ENCODE results near the gene LAMA2. TPM values are rescaled to one million over a fixed set of nuclear protein-coding genes. Genes with fewer than 3 reads are reported as not detected.

LAMA2 gene
- total and polyA plus RNA-seq, 2 of the 8 experiments (the other 6 are each of a cell fraction or from before 2014, with no cell fraction given), result 1.3 to 3.8 TPM

GRCh38 chr6:129105035-129105434 lies 222.1 kb downstream of the LAMA2 start (continued):
- TF ChIP-seq, protein P1, sequence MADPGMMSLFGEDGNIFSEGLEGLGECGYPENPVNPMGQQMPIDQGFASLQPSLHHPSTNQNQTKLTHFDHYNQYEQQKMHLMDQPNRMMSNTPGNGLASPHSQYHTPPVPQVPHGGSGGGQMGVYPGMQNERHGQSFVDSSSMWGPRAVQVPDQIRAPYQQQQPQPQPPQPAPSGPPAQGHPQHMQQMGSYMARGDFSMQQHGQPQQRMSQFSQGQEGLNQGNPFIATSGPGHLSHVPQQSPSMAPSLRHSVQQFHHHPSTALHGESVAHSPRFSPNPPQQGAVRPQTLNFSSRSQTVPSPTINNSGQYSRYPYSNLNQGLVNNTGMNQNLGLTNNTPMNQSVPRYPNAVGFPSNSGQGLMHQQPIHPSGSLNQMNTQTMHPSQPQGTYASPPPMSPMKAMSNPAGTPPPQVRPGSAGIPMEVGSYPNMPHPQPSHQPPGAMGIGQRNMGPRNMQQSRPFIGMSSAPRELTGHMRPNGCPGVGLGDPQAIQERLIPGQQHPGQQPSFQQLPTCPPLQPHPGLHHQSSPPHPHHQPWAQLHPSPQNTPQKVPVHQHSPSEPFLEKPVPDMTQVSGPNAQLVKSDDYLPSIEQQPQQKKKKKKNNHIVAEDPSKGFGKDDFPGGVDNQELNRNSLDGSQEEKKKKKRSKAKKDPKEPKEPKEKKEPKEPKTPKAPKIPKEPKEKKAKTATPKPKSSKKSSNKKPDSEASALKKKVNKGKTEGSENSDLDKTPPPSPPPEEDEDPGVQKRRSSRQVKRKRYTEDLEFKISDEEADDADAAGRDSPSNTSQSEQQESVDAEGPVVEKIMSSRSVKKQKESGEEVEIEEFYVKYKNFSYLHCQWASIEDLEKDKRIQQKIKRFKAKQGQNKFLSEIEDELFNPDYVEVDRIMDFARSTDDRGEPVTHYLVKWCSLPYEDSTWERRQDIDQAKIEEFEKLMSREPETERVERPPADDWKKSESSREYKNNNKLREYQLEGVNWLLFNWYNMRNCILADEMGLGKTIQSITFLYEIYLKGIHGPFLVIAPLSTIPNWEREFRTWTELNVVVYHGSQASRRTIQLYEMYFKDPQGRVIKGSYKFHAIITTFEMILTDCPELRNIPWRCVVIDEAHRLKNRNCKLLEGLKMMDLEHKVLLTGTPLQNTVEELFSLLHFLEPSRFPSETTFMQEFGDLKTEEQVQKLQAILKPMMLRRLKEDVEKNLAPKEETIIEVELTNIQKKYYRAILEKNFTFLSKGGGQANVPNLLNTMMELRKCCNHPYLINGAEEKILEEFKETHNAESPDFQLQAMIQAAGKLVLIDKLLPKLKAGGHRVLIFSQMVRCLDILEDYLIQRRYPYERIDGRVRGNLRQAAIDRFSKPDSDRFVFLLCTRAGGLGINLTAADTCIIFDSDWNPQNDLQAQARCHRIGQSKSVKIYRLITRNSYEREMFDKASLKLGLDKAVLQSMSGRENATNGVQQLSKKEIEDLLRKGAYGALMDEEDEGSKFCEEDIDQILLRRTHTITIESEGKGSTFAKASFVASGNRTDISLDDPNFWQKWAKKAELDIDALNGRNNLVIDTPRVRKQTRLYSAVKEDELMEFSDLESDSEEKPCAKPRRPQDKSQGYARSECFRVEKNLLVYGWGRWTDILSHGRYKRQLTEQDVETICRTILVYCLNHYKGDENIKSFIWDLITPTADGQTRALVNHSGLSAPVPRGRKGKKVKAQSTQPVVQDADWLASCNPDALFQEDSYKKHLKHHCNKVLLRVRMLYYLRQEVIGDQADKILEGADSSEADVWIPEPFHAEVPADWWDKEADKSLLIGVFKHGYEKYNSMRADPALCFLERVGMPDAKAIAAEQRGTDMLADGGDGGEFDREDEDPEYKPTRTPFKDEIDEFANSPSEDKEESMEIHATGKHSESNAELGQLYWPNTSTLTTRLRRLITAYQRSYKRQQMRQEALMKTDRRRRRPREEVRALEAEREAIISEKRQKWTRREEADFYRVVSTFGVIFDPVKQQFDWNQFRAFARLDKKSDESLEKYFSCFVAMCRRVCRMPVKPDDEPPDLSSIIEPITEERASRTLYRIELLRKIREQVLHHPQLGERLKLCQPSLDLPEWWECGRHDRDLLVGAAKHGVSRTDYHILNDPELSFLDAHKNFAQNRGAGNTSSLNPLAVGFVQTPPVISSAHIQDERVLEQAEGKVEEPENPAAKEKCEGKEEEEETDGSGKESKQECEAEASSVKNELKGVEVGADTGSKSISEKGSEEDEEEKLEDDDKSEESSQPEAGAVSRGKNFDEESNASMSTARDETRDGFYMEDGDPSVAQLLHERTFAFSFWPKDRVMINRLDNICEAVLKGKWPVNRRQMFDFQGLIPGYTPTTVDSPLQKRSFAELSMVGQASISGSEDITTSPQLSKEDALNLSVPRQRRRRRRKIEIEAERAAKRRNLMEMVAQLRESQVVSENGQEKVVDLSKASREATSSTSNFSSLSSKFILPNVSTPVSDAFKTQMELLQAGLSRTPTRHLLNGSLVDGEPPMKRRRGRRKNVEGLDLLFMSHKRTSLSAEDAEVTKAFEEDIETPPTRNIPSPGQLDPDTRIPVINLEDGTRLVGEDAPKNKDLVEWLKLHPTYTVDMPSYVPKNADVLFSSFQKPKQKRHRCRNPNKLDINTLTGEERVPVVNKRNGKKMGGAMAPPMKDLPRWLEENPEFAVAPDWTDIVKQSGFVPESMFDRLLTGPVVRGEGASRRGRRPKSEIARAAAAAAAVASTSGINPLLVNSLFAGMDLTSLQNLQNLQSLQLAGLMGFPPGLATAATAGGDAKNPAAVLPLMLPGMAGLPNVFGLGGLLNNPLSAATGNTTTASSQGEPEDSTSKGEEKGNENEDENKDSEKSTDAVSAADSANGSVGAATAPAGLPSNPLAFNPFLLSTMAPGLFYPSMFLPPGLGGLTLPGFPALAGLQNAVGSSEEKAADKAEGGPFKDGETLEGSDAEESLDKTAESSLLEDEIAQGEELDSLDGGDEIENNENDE (IDR thresholded peaks at IDR 0.05; ENCODE audit: insufficient replicate concordance, low read length), result no peak
- TF ChIP-seq SIRT6 (IDR thresholded peaks at IDR 0.05; ENCODE audit: low read length) (no peak), CHD1 (IDR thresholded peaks at IDR 0.05; ENCODE audit: low read depth, low read length) (no peak), BRCA1 (IDR thresholded peaks at IDR 0.05; ENCODE audit: low read depth, low read length) (no peak), JUN (IDR thresholded peaks at IDR 0.05; ENCODE audit: low read depth, low read length) (no peak), JUND (IDR thresholded peaks at IDR 0.05; ENCODE audit: low read length) (no peak), ATF3 (IDR thresholded peaks at IDR 0.05; ENCODE audit: insufficient read depth, low read depth, low read length) (no peak), CBX5 (IDR thresholded peaks at IDR 0.05; ENCODE audit: low read depth, low read length) (no peak), BCL11A (IDR thresholded peaks at IDR 0.05; ENCODE audit: low read depth in 2 of 2, low read length in 2 of 2) (no peak), ASH2L (IDR thresholded peaks at IDR 0.05; ENCODE audit: low read length) (no peak), RXRA (IDR thresholded peaks at IDR 0.05; ENCODE audit: insufficient read depth, low read depth, low read length) (no peak), TAF1 (IDR thresholded peaks at IDR 0.05; ENCODE audit: low read depth, low read length) (no peak), POLR2A (IDR thresholded peaks at IDR 0.05; ENCODE audit: control extremely low read depth in 1 of 2, low read depth in 2 of 2, low read length in 2 of 2) (no peak)
